ENCODE measurements around the gene OGFOD2.
A peak's percentile ranks its signal among the peaks of the same experiment; 100 is the strongest.

OGFOD2 gene

GRCh38 chr12:122977153-122977552, 2.1 kb downstream of the OGFOD2 start:
- ChIA-PET POLR2A (interaction anchor here (0.9 kb wide), 1 partner anchor 256 kb away, joined by 4 read pairs; the partner anchor contains the start of genes MPHOSPH9 and MTRFR), CTCF (interaction anchor here (0.9 to 3.5 kb wide), 2 partner anchors 259 to 261 kb away, joined by 3 to 21 read pairs; no protein-coding TSS in a partner anchor)
- TF ChIP-seq, protein P1, sequence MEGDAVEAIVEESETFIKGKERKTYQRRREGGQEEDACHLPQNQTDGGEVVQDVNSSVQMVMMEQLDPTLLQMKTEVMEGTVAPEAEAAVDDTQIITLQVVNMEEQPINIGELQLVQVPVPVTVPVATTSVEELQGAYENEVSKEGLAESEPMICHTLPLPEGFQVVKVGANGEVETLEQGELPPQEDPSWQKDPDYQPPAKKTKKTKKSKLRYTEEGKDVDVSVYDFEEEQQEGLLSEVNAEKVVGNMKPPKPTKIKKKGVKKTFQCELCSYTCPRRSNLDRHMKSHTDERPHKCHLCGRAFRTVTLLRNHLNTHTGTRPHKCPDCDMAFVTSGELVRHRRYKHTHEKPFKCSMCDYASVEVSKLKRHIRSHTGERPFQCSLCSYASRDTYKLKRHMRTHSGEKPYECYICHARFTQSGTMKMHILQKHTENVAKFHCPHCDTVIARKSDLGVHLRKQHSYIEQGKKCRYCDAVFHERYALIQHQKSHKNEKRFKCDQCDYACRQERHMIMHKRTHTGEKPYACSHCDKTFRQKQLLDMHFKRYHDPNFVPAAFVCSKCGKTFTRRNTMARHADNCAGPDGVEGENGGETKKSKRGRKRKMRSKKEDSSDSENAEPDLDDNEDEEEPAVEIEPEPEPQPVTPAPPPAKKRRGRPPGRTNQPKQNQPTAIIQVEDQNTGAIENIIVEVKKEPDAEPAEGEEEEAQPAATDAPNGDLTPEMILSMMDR (IDR thresholded peaks at IDR 0.05; ENCODE audit: insufficient read depth, low read length, missing control alignments), result no peak
- H3K4me3 ChIP-seq (ENCODE audit: low read depth, low read length), result no peak overlapping the region; the same call in 1 of the 2 replicates
- DNase-seq (ENCODE audit: low read depth, low spot score), result no peak

- no peak overlapping the region; the same call in 1 of the 2 replicates for H3K4me3 ChIP-seq (ENCODE audit: low read depth, low read length)
- DNase-seq (ENCODE audit: low read depth, low spot score), result no peak
- TF ChIP-seq, protein P1 (IDR thresholded peaks at IDR 0.05; ENCODE audit: insufficient read depth, low read length, missing control alignments), result no peak
- CTCF ChIA-PET, result interaction anchor here (1.4 kb wide), 1 partner anchor 261 kb away, joined by 4 read pairs; no protein-coding TSS in a partner anchor
- POLR2A ChIA-PET, result interaction anchor here (1.3 kb wide), 1 partner anchor 255 kb away, joined by 5 read pairs; the partner anchor contains the start of genes MPHOSPH9 and MTRFR
These were observed 2.8 kb downstream of the OGFOD2 start for GRCh38 chr12:122977655-122978392.

GRCh38 chr12:122978507-122978955, 3.5 kb downstream of the OGFOD2 start:
- ChIA-PET POLR2A (interaction anchor here (0.9 to 1.3 kb wide), 2 partner anchors 254 to 259 kb away, joined by 4 to 5 read pairs; partner anchors contain the start of genes MPHOSPH9 and MTRFR), CTCF (interaction anchor here (1.4 kb wide), 1 partner anchor 260 kb away, joined by 4 read pairs; no protein-coding TSS in a partner anchor)
- TF ChIP-seq, protein P1 (IDR thresholded peaks at IDR 0.05; ENCODE audit: insufficient read depth, low read length, missing control alignments), result no peak
- DNase-seq (ENCODE audit: low read depth, low spot score), result no peak
- no peak overlapping the region; the same call in 1 of the 2 replicates for H3K4me3 ChIP-seq (ENCODE audit: low read depth, low read length)

DNA sequence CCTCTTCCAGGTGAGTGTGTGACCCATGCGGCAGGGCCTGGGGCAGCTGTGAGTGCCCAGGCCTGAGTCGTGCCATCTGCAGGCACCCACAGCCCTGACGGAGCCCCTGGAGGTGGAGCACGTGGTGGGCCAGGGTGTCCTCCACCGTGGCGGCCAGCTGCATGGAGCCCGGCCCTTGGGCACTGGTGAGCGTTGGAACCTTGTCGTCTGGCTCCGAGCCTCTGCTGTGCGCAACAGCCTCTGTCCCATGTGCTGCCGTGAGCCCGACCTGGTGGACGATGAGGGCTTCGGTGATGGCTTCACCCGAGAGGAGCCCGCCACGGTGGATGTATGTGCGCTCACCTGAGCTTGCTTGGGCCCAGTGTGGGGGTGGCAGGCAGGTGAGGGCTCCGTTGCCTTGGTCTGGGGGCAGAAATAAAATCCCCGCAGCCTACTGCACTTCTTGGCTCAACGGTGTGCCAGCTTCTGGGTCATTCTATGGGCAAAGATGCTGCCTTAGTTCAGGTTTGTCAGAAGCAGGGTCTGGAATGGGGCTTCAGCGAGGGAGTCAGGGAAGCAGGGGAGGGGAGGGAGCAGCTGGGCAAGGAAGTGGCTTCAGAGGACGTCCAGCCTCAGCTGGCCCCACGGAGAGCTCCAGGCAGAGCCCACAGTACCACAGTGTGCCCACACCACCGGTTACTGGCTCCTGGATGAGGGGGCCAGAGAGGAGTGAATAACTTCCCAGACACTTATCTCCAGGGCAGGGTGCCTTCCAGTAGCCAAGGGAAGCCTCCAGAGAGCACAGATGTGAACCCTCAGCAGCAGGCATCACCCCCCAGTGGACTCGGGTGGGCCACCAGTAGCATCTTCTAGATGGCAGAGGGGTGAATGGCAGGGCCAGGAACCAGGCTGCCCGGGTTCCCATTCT, 4.2 kb downstream of the OGFOD2 start:
- ChIA-PET POLR2A (interaction anchor here (0.6 to 1.6 kb wide), 6 partner anchors 10 to 259 kb away, joined by 3 to 7 read pairs (median 4); partner anchors contain the start of genes MPHOSPH9 and MTRFR), CTCF (interaction anchor here (1.4 to 3.9 kb wide), 2 partner anchors 259 kb away, joined by 4 to 27 read pairs; no protein-coding TSS in a partner anchor)
- no peak for DNase-seq (ENCODE audit: low read depth, low spot score)
- TF ChIP-seq, protein P1 (IDR thresholded peaks at IDR 0.05; ENCODE audit: insufficient read depth, low read length, missing control alignments), result no peak
- H3K4me3 ChIP-seq (ENCODE audit: low read depth, low read length), result peak overlapping the region; percentile 87

DNA sequence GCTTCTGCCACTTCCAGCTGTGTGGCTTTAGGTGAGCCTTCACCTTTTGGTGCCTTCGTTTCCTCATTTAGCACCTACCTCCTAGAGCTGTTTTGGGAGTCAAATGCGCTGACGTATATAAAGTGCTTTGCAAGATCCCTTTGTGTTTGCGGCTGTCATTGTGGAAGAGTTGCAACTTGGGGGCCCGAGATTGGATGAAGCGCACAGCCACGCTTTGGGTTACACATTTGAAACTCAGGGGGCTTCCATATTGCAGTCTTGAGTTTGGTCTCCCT, 4.8 kb downstream of the OGFOD2 start:
- CTCF ChIA-PET, result interaction anchor here (3.9 kb wide), 1 partner anchor 259 kb away, joined by 27 read pairs; no protein-coding TSS in a partner anchor
- POLR2A ChIA-PET, result interaction anchor here (0.6 to 1.6 kb wide), 6 partner anchors 10 to 253 kb away, joined by 3 to 7 read pairs (median 4); partner anchors contain the start of genes ABCB9, MPHOSPH9 and MTRFR
- peak overlapping the region; percentile 87 for H3K4me3 ChIP-seq (ENCODE audit: low read depth, low read length)
- TF ChIP-seq, protein P1 (IDR thresholded peaks at IDR 0.05; ENCODE audit: insufficient read depth, low read length, missing control alignments), result no peak
- DNase-seq (ENCODE audit: low read depth, low spot score), result no peak
